Head of caudate nucleus (tissue), 42 donors: ENCODE results near the gene GPALPP1.
A peak's percentile ranks its signal among the peaks of the same experiment; 100 is the strongest.
"Not testable (repeated sequence)": the region's sequence is repeated elsewhere in the genome, so short reads cannot be mapped to it uniquely, and the experiment has no call there.

ENCODE experiments used
- DNase-seq, 42 donors: peaks; one replicate each; pipeline versions ENCODE4 v3.0.0 to v3.0.0-alpha.2; 2020 to 2021; ENCODE audit warnings: mixed read lengths in 7 of 42
- intact Hi-C: fragments of 100-400 bp; cut with DNase I; formaldehyde crosslinking; loops from one replicate; pipeline ENCODE4 v1.15.0; 2022

The GPALPP1 gene

DNA sequence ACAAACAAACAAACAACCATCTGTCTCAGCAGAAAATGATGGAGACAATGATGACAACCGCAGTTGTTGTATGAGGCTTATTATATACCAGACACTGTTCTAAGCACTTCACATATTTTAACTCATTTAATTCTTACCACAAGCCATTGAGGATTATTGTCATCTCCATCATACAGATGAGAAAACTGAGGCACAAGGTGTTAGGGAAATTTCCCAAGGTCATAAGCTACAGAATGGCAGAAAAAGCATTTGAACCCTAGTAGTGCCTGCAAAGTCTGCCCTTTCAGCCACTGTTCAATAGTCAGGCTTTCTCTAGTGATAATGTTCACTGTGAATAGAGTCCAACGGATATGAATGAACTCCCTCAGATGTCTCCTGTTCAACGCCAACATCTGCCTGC, 60.1 kb downstream of the GPALPP1 start:
- intact Hi-C loops = loop anchor here (5.0 kb wide), 2 partner anchors 143 to 228 kb away; no protein-coding TSS in a partner anchor

GRCh38 chr13:45051315-45051714, 62.0 kb downstream of the GPALPP1 start:
- no peak for DNase-seq
- intact Hi-C loops = no loop called here

More for the DNA sequence above, 60.1 kb downstream of the GPALPP1 start:
- DNase-seq = no peak

DNA sequence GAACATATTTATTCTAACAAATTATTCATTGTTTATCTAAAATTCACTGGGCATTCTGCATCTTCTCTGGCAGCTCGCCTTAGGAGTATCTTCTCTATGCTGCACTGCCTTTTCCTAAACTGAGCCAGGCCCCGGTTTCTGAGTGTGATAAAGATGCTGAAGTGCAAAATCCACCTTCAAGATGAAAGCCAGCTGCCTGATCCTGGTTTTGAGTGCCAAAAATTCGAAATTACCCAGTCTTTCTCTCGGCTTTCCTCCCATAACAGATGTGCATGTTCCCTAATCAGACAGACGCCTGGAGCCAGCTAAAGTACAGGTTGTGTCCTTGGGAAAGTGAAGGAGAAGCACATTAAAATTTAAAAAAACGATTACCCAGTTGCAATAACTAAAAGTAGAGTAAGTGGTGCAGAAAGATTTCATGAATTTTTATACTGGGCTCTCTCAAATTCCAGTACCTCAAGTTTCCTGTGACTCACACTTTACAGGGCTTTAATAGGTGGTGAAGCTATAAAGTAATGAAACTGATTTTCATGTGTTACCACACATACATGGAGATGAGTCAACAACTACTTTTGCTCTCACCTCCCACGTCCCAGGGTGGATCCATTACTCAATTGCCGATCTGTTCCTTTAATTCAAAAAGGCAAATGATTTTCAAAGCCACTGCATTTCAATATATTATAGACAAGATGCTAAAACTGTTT, 66.0 kb downstream of the GPALPP1 start:
- DNase-seq = peak in 30 of 42 donors; percentile 8 to 83 (median 50)
- intact Hi-C loops = no loop called here

DNA sequence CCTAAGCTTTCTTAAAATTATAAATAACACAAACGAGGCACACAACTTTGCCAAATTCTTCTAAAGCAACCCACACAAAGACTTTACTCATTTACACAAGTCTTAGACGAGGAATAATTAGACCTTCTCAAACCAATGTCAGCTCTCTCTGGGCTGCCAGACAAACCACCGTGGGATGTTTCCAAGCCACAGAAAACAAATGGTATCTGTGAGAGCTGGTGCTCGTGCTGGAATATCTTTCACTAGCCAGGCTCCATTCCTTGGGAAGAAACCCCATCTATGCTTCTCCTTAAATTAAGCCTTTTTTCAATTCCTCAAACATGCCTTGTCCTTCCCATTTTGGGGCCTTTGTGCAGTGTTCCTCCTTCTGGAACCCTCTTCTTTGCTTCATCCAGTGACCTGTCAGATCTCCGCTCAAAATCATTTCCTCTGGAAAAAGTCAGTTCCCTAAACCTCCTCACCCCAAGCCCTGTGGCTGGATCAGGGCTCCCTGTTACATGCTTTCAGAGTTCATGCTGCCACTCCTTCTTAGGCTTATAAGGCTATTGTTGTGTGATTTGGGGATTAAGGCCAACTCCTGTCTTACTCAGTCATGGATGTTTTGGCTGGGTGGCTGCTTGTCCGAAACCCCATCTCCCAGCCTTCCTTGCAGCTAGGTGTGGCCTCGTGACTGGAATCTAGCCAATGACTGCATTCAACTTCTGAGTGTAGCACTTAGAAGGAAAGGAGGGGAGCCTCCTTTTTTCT, 66.7 kb downstream of the GPALPP1 start:
- intact Hi-C loops = no loop called here
- peak in 24 of 42 donors; percentile 11 to 64 (median 34) for DNase-seq

DNA sequence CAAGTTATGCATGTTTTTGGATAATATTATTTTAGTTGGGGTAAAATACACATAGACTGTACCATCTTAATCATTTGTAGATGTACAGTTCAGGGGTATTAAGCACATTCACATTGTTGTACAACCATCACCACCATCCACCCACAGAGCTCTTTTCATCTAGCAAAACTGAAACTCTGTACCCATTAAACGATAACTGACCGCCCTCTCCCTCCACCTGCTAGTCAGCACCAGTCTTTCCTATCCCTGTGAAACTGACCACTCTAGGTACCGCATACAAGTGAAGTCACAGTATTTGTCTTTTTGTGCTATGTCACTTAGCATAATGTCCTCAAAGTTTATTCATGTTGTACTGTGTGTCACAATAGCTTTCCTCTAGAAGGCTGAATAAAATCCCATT, 70.7 kb downstream of the GPALPP1 start:
- no peak for DNase-seq
- intact Hi-C loops = no loop called here

DNA sequence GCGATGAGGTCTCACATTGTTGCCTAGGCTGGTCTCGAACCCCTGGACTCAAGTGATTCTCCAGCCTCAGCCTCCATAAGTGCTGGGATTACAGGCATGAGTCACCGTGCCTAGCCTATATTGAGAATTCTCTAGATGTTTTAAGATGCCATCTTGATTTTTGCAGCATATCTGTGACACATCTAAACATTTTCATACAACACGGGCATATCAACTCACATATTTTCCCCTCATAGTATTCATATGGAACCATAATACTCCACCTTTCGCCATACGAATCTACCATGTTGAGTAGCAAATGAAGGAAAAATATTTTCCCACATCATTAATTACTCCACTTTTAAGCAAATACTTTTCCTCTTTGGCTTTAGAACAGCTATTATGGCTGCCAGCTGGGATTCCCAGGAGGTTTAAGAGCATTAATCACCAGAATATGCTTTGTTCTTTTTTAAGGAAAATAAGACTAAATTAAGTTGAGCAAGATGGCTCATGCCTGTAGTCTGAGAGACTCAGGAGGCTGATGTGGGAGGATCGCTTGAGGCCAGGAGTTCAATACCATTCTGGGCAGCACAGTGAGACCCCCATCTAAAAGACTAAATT, 74.0 kb downstream of the GPALPP1 start:
- intact Hi-C loops = no loop called here
- DNase-seq = no peak

- DNase-seq, intact Hi-C loops: not testable (repeated sequence)
Observed at GRCh38 chr13:45063889-45064288, 74.6 kb downstream of the GPALPP1 start.

DNA sequence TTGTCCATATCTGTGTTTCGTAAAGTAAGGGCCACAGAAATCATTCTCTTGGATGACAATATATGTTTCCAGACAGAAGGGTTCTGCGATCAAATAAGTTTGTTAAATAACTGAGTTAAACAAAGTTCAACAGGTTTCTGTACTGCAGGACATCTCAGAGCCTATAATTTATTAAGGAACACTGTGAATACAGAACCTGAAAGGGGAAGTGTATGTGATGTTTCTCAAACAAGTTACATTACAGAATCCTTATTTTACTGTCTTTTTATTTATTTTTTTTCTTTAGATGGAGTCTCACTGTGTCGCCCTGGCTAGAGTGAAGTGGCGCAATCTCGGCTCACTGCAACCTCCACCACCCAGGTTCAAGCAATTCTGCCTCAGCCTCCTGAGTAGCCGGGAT, 75.6 kb downstream of the GPALPP1 start:
- intact Hi-C loops = no loop called here
- no peak for DNase-seq

GRCh38 chr13:45068036-45069001, 79.0 kb downstream of the GPALPP1 start:
- no peak for DNase-seq
- intact Hi-C loops = no loop called here

GRCh38 chr13:45073809-45074208, 84.5 kb downstream of the GPALPP1 start:
- no peak for DNase-seq
- intact Hi-C loops = no loop called here

GRCh38 chr13:45074721-45075120, 85.4 kb downstream of the GPALPP1 start:
- no peak for DNase-seq
- intact Hi-C loops = no loop called here

GRCh38 chr13:45078003-45078402, 88.7 kb downstream of the GPALPP1 start:
- intact Hi-C loops = no loop called here
- no peak for DNase-seq
